MM.1S (cell line): ENCODE results near the gene LIX1.

Experiments
- EZH2 ChIP-seq: fragments of 300-600 bp; sonication (generic); optimal IDR thresholded peaks from 2 replicates; pipeline ENCODE3; 2017; ENCODE audit warnings: low read depth, mild to moderate bottlenecking, antibody characterized with exemption, low read length, mixed read lengths
- TF ChIP-seq, protein P1 (sequence below): fragments of 300-600 bp; sonication (generic); IDR thresholded peaks from 2 replicates; pipeline ENCODE4 v1.5.1; 2016; ENCODE audit warnings: antibody characterized with exemption, low read length, mixed read lengths

DNA sequence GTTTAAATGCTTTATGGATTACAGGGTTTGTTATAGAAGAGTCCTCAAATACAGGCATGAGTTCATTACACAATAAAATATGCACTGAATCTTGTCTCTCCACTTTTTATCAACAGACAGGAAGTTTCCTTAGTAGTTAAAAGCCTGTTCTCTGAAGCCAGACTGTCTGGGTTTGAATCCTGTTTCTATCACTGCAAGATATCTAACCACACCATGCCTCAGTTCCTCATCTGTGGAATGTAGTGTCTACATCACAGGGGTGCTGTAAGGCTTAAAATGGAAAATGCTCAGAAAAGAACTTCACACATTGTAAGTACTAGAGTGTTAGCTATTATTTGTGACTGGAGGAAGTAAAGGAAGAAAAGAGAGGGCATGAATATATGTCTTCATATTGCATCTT, 9.3 kb downstream of the LIX1 start:
- no peak for TF ChIP-seq EZH2
- TF ChIP-seq, protein P1, sequence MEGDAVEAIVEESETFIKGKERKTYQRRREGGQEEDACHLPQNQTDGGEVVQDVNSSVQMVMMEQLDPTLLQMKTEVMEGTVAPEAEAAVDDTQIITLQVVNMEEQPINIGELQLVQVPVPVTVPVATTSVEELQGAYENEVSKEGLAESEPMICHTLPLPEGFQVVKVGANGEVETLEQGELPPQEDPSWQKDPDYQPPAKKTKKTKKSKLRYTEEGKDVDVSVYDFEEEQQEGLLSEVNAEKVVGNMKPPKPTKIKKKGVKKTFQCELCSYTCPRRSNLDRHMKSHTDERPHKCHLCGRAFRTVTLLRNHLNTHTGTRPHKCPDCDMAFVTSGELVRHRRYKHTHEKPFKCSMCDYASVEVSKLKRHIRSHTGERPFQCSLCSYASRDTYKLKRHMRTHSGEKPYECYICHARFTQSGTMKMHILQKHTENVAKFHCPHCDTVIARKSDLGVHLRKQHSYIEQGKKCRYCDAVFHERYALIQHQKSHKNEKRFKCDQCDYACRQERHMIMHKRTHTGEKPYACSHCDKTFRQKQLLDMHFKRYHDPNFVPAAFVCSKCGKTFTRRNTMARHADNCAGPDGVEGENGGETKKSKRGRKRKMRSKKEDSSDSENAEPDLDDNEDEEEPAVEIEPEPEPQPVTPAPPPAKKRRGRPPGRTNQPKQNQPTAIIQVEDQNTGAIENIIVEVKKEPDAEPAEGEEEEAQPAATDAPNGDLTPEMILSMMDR: no peak
